HFF-Myc (cell line): Measurements from ENCODE around the gene CHRNA10.

ENCODE experiments used
- DNase-seq: peaks from one replicate; pipeline ENCODE4 v3.0.0-alpha.2; 2011; ENCODE audit warnings: low read depth; ENCODE audit errors: extremely low read depth
- H3K4me3 ChIP-seq: replicated peaks from 2 replicates; pipeline ENCODE4 v1.5.1; 2011; ENCODE audit warnings: low read depth, mild to moderate bottlenecking, control low read depth, low read length
- TF ChIP-seq, protein P1 (sequence below): IDR thresholded peaks from 2 replicates; pipeline ENCODE4 v1.5.1; 2012; ENCODE audit warnings: mild to moderate bottlenecking, low read depth, low read length, control low read depth; ENCODE audit errors: missing control alignments

Gene CHRNA10

GRCh38 chr11:3641191-3641590, 30.0 kb downstream of the CHRNA10 start:
- DNase-seq: no peak
- H3K4me3 ChIP-seq: no peak overlapping the region
- TF ChIP-seq, protein P1, sequence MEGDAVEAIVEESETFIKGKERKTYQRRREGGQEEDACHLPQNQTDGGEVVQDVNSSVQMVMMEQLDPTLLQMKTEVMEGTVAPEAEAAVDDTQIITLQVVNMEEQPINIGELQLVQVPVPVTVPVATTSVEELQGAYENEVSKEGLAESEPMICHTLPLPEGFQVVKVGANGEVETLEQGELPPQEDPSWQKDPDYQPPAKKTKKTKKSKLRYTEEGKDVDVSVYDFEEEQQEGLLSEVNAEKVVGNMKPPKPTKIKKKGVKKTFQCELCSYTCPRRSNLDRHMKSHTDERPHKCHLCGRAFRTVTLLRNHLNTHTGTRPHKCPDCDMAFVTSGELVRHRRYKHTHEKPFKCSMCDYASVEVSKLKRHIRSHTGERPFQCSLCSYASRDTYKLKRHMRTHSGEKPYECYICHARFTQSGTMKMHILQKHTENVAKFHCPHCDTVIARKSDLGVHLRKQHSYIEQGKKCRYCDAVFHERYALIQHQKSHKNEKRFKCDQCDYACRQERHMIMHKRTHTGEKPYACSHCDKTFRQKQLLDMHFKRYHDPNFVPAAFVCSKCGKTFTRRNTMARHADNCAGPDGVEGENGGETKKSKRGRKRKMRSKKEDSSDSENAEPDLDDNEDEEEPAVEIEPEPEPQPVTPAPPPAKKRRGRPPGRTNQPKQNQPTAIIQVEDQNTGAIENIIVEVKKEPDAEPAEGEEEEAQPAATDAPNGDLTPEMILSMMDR: no peak

DNA sequence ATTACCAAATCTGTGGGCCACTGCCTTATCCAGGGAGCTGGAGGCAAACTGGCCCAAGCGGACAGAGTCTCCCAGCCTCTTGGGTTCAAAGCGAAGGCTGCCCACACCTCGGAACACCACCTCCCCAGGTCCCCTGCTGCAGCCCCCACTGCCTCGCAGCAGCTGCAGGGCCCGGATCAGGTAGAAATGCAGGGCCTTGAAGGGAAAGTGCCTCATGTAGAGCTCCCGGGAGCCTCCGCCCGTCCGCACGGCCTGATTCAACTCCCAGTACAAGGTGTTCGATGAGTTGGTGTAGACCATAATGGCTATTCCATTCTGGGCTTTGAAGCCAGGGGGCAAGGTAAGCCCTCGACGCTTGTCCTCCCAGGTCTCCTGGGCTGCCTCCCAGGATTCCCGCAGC, 31.3 kb downstream of the CHRNA10 start:
- H3K4me3 ChIP-seq: no peak overlapping the region
- TF ChIP-seq, protein P1: no peak
- DNase-seq: no peak

- TF ChIP-seq, protein P1: no peak
- H3K4me3 ChIP-seq: no peak overlapping the region
- no peak for DNase-seq
These were observed 32.7 kb downstream of the CHRNA10 start for GRCh38 chr11:3638513-3638912.

GRCh38 chr11:3637201-3637600, 34.0 kb downstream of the CHRNA10 start:
- no peak overlapping the region for H3K4me3 ChIP-seq
- TF ChIP-seq, protein P1: no peak
- no peak for DNase-seq

DNA sequence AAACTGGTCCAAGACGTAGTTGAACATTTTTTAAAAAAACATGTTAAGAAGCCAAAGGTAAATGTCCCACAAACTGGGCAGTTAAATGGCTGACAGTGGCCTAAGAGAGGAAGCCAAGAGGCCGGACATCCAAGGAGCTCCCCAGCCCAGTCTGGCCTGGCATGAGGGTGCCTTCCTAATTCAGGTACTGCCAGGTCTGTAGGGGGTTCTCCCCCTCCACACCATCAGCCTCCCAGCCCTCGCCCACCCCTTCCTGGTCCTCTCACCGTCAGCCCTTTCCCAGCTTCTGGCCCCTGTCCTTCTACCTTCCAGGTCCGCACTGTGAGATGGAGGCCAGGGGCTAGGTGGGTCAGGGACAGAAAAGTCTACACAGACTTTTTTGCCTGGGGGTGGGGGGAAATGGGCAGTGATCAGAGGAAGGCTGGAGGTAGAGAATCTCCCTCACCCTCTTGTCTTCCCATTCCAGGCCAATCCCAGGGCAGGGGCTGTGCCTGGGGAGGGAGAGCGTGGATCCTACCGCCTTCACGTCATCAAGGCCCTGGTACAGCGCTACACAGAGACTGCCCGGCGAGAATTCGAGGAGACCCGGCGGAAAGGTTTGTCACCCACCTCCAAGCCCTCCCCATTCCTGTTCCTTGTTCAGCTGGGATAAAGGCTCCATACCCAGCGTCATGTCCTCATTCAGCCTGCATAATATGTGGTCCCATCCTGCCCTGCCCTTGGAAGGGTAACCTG, 35.4 kb downstream of the CHRNA10 start:
- TF ChIP-seq, protein P1: no peak
- H3K4me3 ChIP-seq: no peak overlapping the region
- DNase-seq: no peak

- no peak for DNase-seq
- TF ChIP-seq, protein P1: no peak
These were observed 39.0 kb downstream of the CHRNA10 start for GRCh38 chr11:3632070-3632660.

More at GRCh38 chr11:3632070-3632660, 39.0 kb downstream of the CHRNA10 start:
- no peak overlapping the region for H3K4me3 ChIP-seq
